Hepatocyte (in vitro differentiated cells): ENCODE measurements around the gene RBBP8NL. TPM values are rescaled to one million over a fixed set of nuclear protein-coding genes. Genes with fewer than 3 reads are reported as not detected.

Source experiments
- DNase-seq: peaks from one replicate; pipeline ENCODE4 v3.0.0-alpha.2; 2016; ENCODE audit warnings: low spot score
- H2AFZ ChIP-seq: fragments of 200-600 bp; sonication (generic); 2 replicates; pipeline ENCODE4 v1.6.0; 2016; ENCODE audit warnings: antibody characterized with exemption, mild to moderate bottlenecking
- H3K27ac ChIP-seq: fragments of 200-600 bp; sonication (generic); 2 replicates; pipeline ENCODE4 v1.5.1; 2016; ENCODE audit warnings: mild to moderate bottlenecking
- H3K27me3 ChIP-seq: fragments of 200-600 bp; sonication (generic); 2 replicates; pipeline ENCODE4 v1.6.1; 2016
- H3K36me3 ChIP-seq: fragments of 200-600 bp; sonication (generic); replicated peaks from 2 replicates; pipeline ENCODE4 v1.5.1; 2016; ENCODE audit warnings: low read depth; ENCODE audit not compliant: insufficient read depth
- H3K4me1 ChIP-seq: fragments of 200-600 bp; sonication (generic); 2 replicates; pipeline ENCODE4 v1.5.1; 2016; ENCODE audit warnings: mild to moderate bottlenecking, moderate library complexity; ENCODE audit not compliant: insufficient read depth
- H3K4me2 ChIP-seq: fragments of 200-600 bp; sonication (generic); 2 replicates; pipeline ENCODE4 v1.6.0; 2016
- H3K4me3 ChIP-seq: fragments of 200-600 bp; sonication (generic); 2 replicates; pipeline ENCODE4 v1.5.1; 2016; ENCODE audit warnings: mild to moderate bottlenecking
- H3K79me2 ChIP-seq: fragments of 200-600 bp; sonication (generic); 2 replicates; pipeline ENCODE4 v1.6.0; 2017; ENCODE audit warnings: mild to moderate bottlenecking
- H3K9me2 ChIP-seq: fragments of 200-600 bp; sonication (generic); replicated peaks from 2 replicates; pipeline ENCODE4 v1.6.0; 2017; ENCODE audit warnings: mild to moderate bottlenecking; ENCODE audit not compliant: insufficient read depth
- H3K9me3 ChIP-seq: fragments of 200-600 bp; sonication (generic); 2 replicates; pipeline ENCODE4 v1.5.1; 2016; ENCODE audit warnings: low read depth, mild to moderate bottlenecking
- H4K20me1 ChIP-seq: fragments of 200-600 bp; sonication (generic); 2 replicates; pipeline ENCODE4 v1.6.0; 2016; ENCODE audit warnings: mild to moderate bottlenecking; ENCODE audit not compliant: insufficient read depth, poor library complexity, severe bottlenecking
- CTCF ChIP-seq: fragments of 200-600 bp; sonication (generic); IDR thresholded peaks from 2 replicates; pipeline ENCODE4 v1.5.1; 2016; ENCODE audit warnings: antibody characterized with exemption, mild to moderate bottlenecking; ENCODE audit not compliant: poor library complexity
- EZH2 ChIP-seq: fragments of 200-600 bp; sonication (generic); IDR thresholded peaks from 2 replicates; pipeline ENCODE4 v1.6.1; 2016; ENCODE audit warnings: antibody characterized with exemption, mild to moderate bottlenecking, borderline replicate concordance
- EZH2phosphoT487 ChIP-seq: fragments of 200-600 bp; sonication (generic); IDR thresholded peaks from one replicate; pipeline ENCODE4 v1.6.1; 2018; ENCODE audit warnings: antibody characterized with exemption, mild to moderate bottlenecking, low read depth, moderate library complexity; ENCODE audit not compliant: unreplicated experiment, severe bottlenecking
- WGBS: methylation state at CpG from one replicate; pipeline ENCODE4 v1.1.6; 2016; ENCODE audit warnings: low lambda C conversion rate; ENCODE audit errors: missing lambda C conversion rate; 5-methylcytosine and 5-hydroxymethylcytosine counted together
- polyA plus RNA-seq: library from polyadenylated mRNA; unstranded; fragments of >200 nt; fragmentation: Nextera tagmentation; extraction: Ambion mirVana; gene quantifications from 2 replicates; pipeline ENCODE4 v1.2.1, GENCODE V29; 2016
- total RNA-seq: library from RNA; depleted of rRNA; stranded (reverse); fragments of >200 nt; gene quantifications from 2 replicates; pipeline ENCODE4 v1.2.3, GENCODE V29; 2014

RBBP8NL gene
- total and polyA plus RNA-seq, 2 experiments from 2014 or later: 5.7 to 6.4 TPM

DNA sequence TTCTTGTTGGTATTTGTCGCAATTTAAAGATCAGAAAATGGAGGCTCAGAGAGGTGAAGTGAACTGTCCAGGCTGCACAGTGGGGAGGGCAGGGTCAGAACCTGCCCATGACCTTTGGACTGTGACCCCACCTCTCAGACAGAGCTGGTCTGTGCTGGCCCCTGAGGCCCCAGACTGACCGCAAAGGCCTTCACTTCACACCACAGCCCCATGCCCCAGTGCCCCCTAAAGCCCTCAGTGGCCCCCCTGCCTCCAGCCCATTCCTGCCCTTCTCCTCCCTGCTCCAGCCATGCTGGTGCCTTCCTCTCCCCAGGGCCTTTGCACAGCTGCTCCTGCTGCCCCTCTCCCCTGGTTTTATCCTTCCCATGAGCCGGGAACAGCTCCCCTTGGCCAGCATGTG lies 9.4 kb upstream of the RBBP8NL start:
- 94% methylated on average over 3 of the region's 3 CpGs for WGBS
- Histone ChIP-seq H2AFZ (no peak overlapping the region), H3K4me2 (no peak overlapping the region), H3K4me3 (no peak overlapping the region), H3K27ac (peak overlapping the region; percentile 60), H3K9me2 (no peaks in the 10 kb centered on the region), H4K20me1 (no peaks in the 10 kb centered on the region), H3K4me1 (peaks cover 31% of the 10 kb centered on the region), H3K27me3 (no peaks in the 10 kb centered on the region), H3K9me3 (no peaks in the 10 kb centered on the region), H3K36me3 (no peaks in the 10 kb centered on the region), H3K79me2 (no peaks in the 10 kb centered on the region)
- DNase-seq: no peak
- TF ChIP-seq CTCF (no peak), EZH2phosphoT487 (no peak), EZH2 (no peak)

GRCh38 chr20:62433658-62434497 lies 6.5 kb upstream of the RBBP8NL start:
- Histone ChIP-seq H3K4me1 (peaks cover 49% of the 10 kb centered on the region), H3K9me2 (no peaks in the 10 kb centered on the region), H3K36me3 (no peaks in the 10 kb centered on the region), H3K4me3 (no peak overlapping the region), H3K9me3 (no peaks in the 10 kb centered on the region), H4K20me1 (no peaks in the 10 kb centered on the region), H3K27me3 (no peaks in the 10 kb centered on the region), H2AFZ (no peak overlapping the region), H3K79me2 (no peaks in the 10 kb centered on the region), H3K4me2 (peak overlapping the region; percentile 55), H3K27ac (peak overlapping the region; percentile 84)
- no peak for DNase-seq
- TF ChIP-seq CTCF: no peak
- no peak for TF ChIP-seq EZH2phosphoT487
- TF ChIP-seq EZH2: no peak
- WGBS: 42% methylated on average over 32 of the region's 32 CpGs

- 34% methylated on average over 23 of the region's 23 CpGs for WGBS
- H3K9me2 ChIP-seq: no peaks in the 10 kb centered on the region
- H3K4me1 ChIP-seq: peaks cover 68% of the 10 kb centered on the region
- H3K27me3 ChIP-seq: no peaks in the 10 kb centered on the region
- peak overlapping the region; percentile 84 for H3K27ac ChIP-seq
- H3K79me2 ChIP-seq: no peaks in the 10 kb centered on the region
- DNase-seq: peak; percentile 81
- H2AFZ ChIP-seq: no peak overlapping the region
- H4K20me1 ChIP-seq: no peaks in the 10 kb centered on the region
- TF ChIP-seq CTCF (no peak), EZH2phosphoT487 (no peak), EZH2 (no peak)
- no peaks in the 10 kb centered on the region for H3K36me3 ChIP-seq
- peak overlapping the region; percentile 66 for H3K4me2 ChIP-seq
- no peaks in the 10 kb centered on the region for H3K9me3 ChIP-seq
- no peak overlapping the region for H3K4me3 ChIP-seq
These were observed 3.6 kb upstream of the RBBP8NL start for GRCh38 chr20:62430866-62431447.
